WTC11 (cell line): Measurements from ENCODE around the gene ABTB2. TPM values are rescaled to one million over a fixed set of nuclear protein-coding genes. Genes with fewer than 3 reads are reported as not detected.

Source experiments
- ATAC-seq: fragments of 200-7000 bp; cut with Tn5 transposase; 2 replicates; pipeline ENCODE4 v1.10.0; 2021; ENCODE audit warnings: mild to moderate bottlenecking, moderate library complexity
- CTCF ChIA-PET: fragments of 300-600 bp; sonication (Branson Sonifier 250); formaldehyde crosslinking; loops from one replicate; lab custom pipeline; 2021; ENCODE audit warnings: antibody characterized with exemption; lab: Charles Lee
- POLR2A ChIA-PET: fragments of 350-600 bp; sonication (Branson Sonifier 250); formaldehyde crosslinking; loops from one replicate; lab custom pipeline; 2021; ENCODE audit warnings: antibody characterized with exemption; lab: Charles Lee
- DNase-seq: peaks from one replicate; pipeline ENCODE4 v3.0.0; 2021; ENCODE audit warnings: low spot score
- H3K27ac Mint-ChIP-seq: 2 replicates; pipeline ENCODE4 v1.8.0; 2021; ENCODE audit warnings: mixed read lengths
- H3K27me3 Mint-ChIP-seq: 2 replicates; pipeline ENCODE4 v1.8.0; 2021; ENCODE audit warnings: low read depth, mild to moderate bottlenecking, moderate library complexity, mixed read lengths
- H3K36me3 Mint-ChIP-seq: 2 replicates; pipeline ENCODE4 v1.8.0; 2021; ENCODE audit warnings: mixed read lengths
- H3K4me1 Mint-ChIP-seq: 2 replicates; pipeline ENCODE4 v1.8.0; 2022; ENCODE audit warnings: mixed read lengths
- H3K4me3 Mint-ChIP-seq: 2 replicates; pipeline ENCODE4 v1.8.0; 2021; ENCODE audit warnings: mild to moderate bottlenecking, moderate library complexity, mixed read lengths
- H3K9me3 Mint-ChIP-seq: 2 replicates; pipeline ENCODE4 v1.8.0; 2021; ENCODE audit warnings: mixed read lengths
- ATF2 ChIP-seq: sonication (generic); formaldehyde crosslinking; IDR thresholded peaks from 2 replicates; pipeline ENCODE4 v1.8.1; 2022; ENCODE audit warnings: low read depth, missing genetic modification reagents, borderline replicate concordance
- ATF3 ChIP-seq: sonication (generic); formaldehyde crosslinking; conservative IDR thresholded peaks from 2 replicates; pipeline ENCODE4 v1.8.1; 2022; ENCODE audit warnings: mild to moderate bottlenecking, missing genetic modification reagents
- ELF4 ChIP-seq: sonication (generic); formaldehyde crosslinking; IDR thresholded peaks from 2 replicates; pipeline ENCODE4 v1.8.1; 2022; ENCODE audit warnings: low read depth, mild to moderate bottlenecking, moderate library complexity, missing genetic modification reagents
- EMX1 ChIP-seq: fragments of 250-450 bp; sonication (Bioruptor Pico); IDR thresholded peaks from 2 replicates; pipeline ENCODE4 v1.8.0; 2021; ENCODE audit warnings: mild to moderate bottlenecking
- JAZF1 ChIP-seq: fragments of 250-450 bp; sonication (Bioruptor Pico); IDR thresholded peaks from 2 replicates; pipeline ENCODE4 v1.9.0; 2021; ENCODE audit warnings: moderate library complexity, mild to moderate bottlenecking, inconsistent platforms
- NR2C2 ChIP-seq: sonication (generic); formaldehyde crosslinking; IDR thresholded peaks from 2 replicates; pipeline ENCODE4 v1.8.0; 2022; ENCODE audit warnings: mild to moderate bottlenecking, missing genetic modification reagents
- PRDM15 ChIP-seq: sonication (generic); formaldehyde crosslinking; IDR thresholded peaks from 2 replicates; pipeline ENCODE4 v1.8.0; 2022; ENCODE audit warnings: missing genetic modification reagents
- PREB ChIP-seq: sonication (generic); formaldehyde crosslinking; IDR thresholded peaks from 2 replicates; pipeline ENCODE4 v1.8.1; 2022; ENCODE audit warnings: mild to moderate bottlenecking, missing genetic modification reagents, moderate library complexity, borderline replicate concordance
- RELA ChIP-seq: sonication (generic); formaldehyde crosslinking; IDR thresholded peaks from 2 replicates; pipeline ENCODE4 v1.8.1; 2022; ENCODE audit warnings: missing genetic modification reagents, mild to moderate bottlenecking, borderline replicate concordance
- TCF7 ChIP-seq: sonication (generic); formaldehyde crosslinking; IDR thresholded peaks from 2 replicates; pipeline ENCODE4 v1.8.0; 2022; ENCODE audit warnings: mild to moderate bottlenecking, low read depth, missing genetic modification reagents, moderate library complexity
- TEAD1 ChIP-seq: sonication (generic); formaldehyde crosslinking; IDR thresholded peaks from 2 replicates; pipeline ENCODE4 v1.8.0; 2022; ENCODE audit warnings: mild to moderate bottlenecking, missing genetic modification reagents
- ZNF317 ChIP-seq: sonication (generic); formaldehyde crosslinking; IDR thresholded peaks from 2 replicates; pipeline ENCODE4 v1.8.1; 2023; ENCODE audit warnings: low read depth, mild to moderate bottlenecking, moderate library complexity, missing genetic modification reagents, borderline replicate concordance
- ZNF423 ChIP-seq: fragments of 250-450 bp; sonication (Bioruptor Pico); IDR thresholded peaks from 2 replicates; pipeline ENCODE4 v2.1.2; 2022; ENCODE audit warnings: mild to moderate bottlenecking, moderate library complexity
- ZNF532 ChIP-seq: fragments of 250-450 bp; sonication (Bioruptor Pico); IDR thresholded peaks from 2 replicates; pipeline ENCODE4 v1.9.0; 2021; ENCODE audit warnings: mild to moderate bottlenecking, borderline replicate concordance
- ZSCAN18 ChIP-seq: fragments of 250-450 bp; sonication (Bioruptor Pico); IDR thresholded peaks from 2 replicates; pipeline ENCODE4 v2.1.2; 2022; ENCODE audit warnings: mild to moderate bottlenecking, moderate library complexity
- total RNA-seq: library from RNA; stranded (reverse); gene quantifications from 3 replicates; pipeline ENCODE4 v1.2.3, GENCODE V29; 2021

Gene ABTB2
- total RNA-seq, 1 experiment from 2014 or later, result 12.8 TPM

- no peak for TF ChIP-seq PRDM15 (CRISPR knock-in tag)
- TF ChIP-seq EMX1, result no peak
- TF ChIP-seq ELF4 (CRISPR knock-in tag), result no peak
- TF ChIP-seq PREB (CRISPR knock-in tag), result no peak
- TF ChIP-seq RELA (CRISPR knock-in tag), result no peak
- no peak for TF ChIP-seq TCF7 (CRISPR knock-in tag)
- no peak for TF ChIP-seq ZNF423 (CRISPR knock-in tag)
These were observed 230.6 kb downstream of the ABTB2 start (continued) for GRCh38 chr11:34126959-34127848.

- H3K4me3 Mint-ChIP-seq, result no peak overlapping the region
- POLR2A ChIA-PET, result no interaction called here
- no peak for DNase-seq
- no peaks in the 10 kb centered on the region for H3K27me3 Mint-ChIP-seq
- H3K27ac Mint-ChIP-seq, result no peak overlapping the region
- no peaks in the 10 kb centered on the region for H3K9me3 Mint-ChIP-seq
- CTCF ChIA-PET, result no interaction called here
- H3K36me3 Mint-ChIP-seq, result peaks cover 82% of the 10 kb centered on the region
- H3K4me1 Mint-ChIP-seq, result no peaks in the 10 kb centered on the region
- ATAC-seq, result no peak
- TF ChIP-seq ZNF532 (CRISPR knock-in tag) (no peak), NR2C2 (CRISPR knock-in tag) (no peak), ZNF423 (CRISPR knock-in tag) (no peak), TEAD1 (CRISPR knock-in tag) (no peak), ZNF317 (no peak), ATF2 (CRISPR knock-in tag) (no peak), ZSCAN18 (CRISPR knock-in tag) (no peak), ATF3 (CRISPR knock-in tag) (no peak), JAZF1 (CRISPR knock-in tag) (no peak)
These were observed 232.7 kb downstream of the ABTB2 start for GRCh38 chr11:34124885-34125668.
